ENCODE results near the gene LSS.
"Not testable (repeated sequence)": the region's sequence is repeated elsewhere in the genome, so short reads cannot be mapped to it uniquely, and the experiment has no call there.

Gene LSS

DNA sequence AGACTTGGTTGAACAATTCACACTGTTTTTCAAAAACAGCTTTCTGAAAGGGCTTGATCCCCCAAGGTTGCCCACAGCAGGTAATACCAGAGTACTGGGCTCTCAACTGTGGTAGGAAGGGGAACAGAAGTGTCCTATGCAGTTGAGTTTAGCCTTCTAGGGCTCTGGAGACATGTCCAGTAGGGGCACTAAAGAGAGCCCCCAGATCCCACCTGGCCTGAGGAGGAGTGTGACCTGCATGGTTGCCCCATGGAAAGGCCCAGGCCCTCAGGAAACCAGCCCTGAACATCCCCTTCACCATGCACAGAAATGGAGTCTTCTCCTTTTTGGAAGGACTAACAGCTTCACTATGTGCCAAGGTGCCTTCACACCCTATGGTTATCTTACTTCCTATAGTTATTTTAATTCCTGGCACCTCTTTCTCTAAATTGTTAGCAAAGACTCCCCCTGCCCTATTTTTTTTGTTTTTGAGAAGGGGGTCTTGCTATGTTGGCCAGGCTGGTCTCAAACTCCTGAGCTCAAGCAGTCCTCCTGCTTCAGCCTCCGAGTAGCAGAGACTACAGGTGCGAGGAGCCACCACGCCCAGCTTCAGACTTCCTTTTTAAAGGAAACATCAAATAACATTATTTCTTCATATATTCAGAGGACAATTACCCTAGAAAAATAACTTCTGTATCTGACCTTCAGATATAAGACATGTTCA is 16.8 kb upstream of the LSS start:
- DNase-seq: no peak

DNA sequence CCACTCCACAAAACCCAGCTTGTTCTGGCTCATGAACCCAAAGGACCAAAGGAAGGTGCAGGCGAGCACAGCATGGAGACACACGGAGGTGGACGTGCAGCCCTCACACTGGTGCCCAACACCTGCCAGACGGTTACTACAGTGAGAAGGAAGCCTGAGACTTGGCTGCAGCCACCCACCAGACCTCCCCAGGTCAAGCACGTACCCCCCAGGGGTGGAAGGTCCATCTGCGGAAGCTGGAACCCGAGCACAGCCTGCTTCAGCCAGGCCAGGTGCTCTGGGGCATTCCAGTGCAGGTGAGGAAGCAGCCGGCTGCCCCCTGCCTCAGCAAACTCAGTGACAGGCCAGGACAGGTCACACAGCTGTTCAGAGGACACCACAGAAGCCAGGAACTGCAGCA is 16.0 kb upstream of the LSS start:
- no peak for DNase-seq

DNA sequence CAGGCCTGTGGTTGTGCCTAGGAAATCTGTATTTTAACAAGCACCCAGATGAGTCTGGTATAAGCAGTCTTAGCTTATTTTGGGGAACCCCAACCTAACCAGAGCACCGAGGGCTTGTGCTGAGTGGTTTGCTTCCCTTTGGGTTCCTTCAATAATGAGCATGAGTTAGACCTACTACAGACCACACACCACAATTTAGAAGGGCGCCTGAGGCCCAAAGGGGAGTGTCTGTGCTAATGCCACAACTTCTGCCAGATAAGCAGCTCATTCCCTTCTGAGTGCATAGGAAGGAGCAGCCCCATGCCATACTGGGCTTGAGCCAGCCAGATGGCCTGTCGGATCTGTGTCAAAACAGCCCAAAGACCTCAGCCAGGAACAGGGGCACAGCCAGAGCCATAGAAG is 15.4 kb upstream of the LSS start:
- no peak for DNase-seq

DNA sequence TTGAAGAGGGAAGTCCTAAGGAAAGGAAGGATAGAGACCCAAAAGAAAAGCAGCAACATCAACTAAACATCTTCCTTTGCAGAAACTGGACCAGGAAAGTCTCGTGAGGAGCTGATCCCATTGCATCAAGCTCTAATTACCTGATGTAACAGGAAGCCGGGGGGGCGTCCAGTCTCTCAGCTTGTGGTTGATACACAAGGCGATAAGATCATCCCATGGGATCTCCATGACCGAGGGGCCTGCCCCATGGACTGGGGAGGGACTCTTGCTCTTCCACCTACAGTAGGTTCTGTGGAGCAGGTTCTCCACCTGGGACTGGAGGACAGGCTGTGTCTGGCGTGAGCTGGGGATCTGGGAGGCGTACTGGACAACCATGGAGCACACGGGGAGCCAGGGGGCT is 14.8 kb upstream of the LSS start:
- DNase-seq: no peak

DNA sequence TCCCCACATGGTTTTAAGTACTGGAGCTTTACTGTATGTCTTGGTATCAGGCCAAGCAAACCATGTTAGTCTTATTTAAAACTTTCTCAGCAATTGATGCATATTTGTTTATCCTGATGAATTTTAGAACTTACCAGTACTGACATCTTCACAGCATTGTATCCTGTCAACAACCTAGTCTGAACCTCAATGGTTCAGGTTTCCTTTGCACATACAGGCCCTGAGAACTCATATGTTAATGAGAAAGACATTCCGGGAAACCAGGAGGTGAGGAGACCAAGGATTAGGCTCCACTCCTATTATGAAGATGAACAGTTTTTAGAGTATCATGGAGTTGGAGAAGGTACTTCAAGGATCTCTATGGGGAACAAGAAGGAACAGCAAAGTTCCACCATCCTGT is 13.0 kb upstream of the LSS start:
- DNase-seq: not testable (repeated sequence)

DNA sequence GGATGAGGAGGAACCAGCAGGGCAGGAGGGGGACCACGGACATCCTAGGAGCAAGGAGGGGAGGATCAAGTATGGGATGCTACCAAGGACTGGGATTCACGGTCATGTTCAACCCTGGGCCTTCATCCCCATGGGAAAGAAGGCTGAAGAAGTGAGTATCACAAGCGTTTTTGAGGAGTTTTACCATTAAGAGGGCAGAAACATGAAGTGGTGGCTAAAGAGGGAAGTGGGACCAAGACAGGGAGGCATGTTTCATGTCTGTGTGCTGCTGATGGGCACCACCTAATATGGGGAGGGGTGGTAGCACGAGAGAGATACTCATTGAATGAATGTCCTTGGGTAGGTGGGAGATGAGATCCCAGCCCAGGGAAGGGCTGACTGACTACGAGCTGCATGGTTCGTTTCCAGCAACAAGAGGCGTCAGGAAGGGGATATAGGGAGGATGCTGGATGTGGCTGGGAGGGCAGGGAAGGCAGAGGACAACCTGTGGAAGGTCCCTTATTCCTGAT is 11.3 kb upstream of the LSS start:
- DNase-seq: no peak

DNA sequence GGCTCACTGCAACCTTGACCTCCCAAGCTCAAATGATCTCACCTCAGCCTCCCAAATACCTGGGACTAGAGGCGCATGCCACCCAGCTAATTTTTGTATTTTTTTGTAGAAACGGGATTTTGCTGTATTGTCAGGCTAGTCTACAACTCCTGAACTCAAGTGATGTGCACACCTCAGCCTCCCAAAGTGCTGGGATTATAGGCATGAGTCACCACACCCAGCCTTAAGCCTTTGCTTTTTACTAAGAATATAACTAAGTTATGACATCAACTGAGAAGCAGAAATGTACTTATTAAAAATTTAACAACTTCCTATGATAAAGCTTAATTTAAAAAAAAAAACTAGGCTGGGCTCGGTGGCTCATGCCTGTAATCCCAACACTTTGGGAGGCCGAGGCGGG is 8.9 kb upstream of the LSS start:
- DNase-seq: no peak

DNA sequence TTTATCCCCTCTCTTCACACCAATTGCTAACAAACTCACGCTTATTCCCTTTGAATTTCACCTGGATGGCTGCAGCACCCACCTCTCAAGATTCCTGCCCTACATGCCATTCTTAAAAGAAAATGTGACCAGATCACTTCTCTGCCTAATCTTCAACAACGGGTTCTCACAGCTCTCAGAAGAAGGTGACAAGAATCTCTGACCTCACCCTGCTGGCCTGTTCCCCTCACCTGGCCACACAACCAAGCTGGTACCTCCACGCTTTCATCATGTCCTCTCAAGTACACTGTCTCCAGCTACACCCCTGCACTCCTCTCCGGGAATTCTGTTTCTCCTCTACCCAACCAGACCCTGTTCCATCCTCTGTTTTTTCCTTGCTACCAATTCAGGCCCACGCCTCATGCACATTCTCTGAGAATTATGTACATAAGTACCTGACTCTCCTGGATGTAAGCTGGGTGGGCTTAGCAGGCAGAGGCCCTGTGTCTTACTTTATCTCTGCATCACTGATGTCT is 5.9 kb upstream of the LSS start:
- DNase-seq: no peak

DNA sequence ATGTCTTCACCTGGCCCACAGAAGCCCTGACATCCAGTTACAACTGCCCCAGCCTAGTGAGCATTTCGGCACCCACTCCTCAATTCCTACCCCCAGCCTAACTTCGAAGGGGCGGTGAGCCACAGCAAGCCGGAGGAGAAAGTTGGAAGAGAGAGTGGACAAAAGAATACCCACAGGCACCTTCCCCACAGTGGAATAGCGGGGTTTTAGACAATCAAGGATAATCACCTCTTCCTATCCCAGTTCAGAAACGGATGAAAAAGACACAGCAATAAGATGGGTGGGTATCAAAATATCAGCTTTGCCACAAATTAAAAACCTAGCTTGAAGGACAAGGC is 1.3 kb upstream of the LSS start:
- no peak for DNase-seq

DNA sequence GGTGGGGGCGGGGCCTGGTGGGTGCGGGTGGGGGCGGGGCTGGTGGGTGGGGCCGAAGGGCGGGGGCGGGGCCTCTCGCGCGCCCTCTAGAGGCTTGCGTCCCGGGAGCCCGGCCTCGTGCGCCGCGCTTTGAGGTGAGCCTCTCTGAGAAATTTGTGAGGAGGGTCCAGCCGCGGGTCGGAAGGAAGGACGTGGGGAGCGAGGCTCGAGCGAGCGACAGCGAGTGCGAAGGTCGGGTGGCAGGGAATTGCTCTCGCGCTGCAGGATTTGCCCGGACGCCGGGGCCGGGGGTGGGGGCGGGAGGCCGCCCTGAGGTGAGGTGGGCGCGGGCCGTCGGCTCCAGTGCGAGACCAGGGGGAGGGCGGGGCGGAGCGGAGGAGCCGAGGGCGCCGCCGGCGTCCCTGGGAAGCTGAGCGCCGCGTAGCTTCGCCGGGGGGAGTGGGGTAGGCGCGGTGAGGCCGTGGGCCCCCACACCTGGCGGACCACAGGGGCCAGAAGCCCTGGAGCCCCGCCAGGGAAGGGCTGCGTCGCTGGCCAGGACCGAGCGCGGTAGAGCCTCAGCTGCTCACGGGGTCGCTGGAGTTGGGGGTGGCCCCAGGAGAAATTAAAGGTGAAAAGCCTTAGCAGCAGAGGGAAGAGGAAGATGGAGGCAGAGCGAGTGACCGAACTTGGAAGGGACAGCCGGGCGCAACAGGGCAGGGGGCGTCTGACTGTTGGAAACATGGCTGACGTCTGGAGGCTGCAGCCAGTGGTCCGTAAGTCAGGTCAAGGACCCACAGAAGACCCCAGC is 754 bp upstream of the LSS start:
- no peak for DNase-seq

DNA sequence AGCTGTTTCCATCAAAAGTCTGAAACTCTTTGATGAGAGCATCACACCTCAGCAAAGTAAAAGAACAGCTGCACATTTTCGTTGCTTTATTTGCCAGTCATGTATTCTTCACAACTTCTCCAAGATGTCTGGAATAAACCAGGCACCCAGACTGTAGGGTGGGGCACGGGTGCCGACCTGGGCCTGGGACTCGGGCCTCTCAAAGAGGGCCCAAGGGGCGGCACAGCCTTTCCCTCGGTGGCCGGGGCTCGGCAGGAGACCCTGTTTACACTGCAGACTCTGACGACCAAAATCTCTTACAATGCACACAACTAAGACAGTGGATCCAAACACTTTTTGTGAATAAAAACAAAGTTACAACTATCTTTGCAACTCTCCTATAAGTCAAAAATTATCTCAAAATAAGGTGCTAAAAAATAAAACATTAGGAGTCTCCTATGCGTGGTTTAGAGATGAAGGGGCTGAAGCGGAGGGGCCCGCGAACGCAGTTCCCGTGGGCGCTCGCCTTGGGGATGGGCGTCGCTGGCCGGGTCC is 696 bp downstream of the LSS start:
- no peak for DNase-seq

DNA sequence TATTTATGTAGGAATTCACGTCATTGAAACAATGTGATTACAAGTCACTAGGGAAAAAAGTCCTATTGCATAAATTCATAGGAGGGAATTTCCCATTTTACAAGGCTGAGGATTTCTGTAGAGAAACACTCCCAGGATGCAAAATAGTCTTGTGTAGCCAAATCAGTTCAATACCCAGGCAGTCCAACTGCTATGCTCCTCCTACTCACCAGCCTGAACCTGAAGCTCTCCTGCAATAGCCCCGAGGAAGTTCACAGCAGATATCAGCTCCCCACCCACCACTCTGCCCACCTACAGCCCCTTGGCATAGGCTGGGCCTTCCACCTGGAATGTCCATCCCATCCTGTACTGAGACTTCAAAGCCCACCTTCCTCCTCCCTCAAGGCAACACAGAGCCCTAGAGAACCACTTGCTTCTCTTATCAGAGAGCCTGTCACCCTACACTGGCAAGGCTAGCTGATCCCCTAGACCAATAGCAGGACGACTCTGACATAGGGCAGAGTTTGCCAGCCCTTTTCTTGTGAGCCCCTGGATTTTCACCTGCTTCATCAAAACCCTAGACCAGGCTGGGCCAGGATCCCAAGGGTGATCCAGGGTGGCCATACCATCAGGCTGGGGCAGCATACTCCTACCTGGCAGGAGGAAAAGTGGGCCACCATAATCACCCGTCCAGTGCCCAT is 1.5 kb downstream of the LSS start:
- no peak for DNase-seq

DNA sequence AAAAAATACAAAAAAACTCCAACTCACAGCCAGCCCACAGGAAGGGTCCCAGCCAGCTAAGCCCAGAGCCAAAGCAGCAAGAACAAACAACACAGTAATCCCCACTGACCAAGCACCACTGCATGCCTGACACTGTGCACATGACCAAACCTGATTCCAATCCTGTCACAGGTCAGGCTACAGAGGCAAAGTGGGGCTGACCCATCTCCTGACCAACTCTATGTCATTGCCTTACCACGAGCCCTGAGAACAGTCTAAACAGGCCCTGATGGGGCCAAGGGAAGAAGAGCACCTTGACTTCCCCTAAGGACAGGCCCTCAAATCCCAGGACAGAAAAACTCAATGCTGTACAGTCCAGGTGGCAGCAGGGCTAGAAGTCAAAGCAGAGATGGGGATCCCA is 2.4 kb downstream of the LSS start:
- DNase-seq: no peak

DNA sequence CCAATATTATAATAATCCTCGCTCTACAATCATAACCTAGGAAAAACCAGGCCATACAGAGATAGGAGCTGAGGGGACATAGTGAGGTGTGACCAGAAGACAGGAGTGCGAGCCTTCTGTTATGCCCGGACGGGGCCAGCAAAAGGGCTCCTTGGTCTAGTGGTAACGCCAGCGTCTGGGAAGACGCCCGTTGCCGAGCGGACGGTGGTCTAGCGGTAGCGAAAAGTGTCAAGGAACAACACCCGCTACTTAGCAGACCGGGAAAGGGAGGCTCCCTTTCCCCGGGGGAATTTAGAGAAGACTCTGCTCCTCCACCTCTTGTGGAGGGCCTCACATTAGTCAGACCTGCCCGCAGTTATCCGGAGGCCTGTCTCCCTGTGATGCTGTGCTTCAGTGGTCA is 4.9 kb downstream of the LSS start:
- not testable (repeated sequence) for DNase-seq

DNA sequence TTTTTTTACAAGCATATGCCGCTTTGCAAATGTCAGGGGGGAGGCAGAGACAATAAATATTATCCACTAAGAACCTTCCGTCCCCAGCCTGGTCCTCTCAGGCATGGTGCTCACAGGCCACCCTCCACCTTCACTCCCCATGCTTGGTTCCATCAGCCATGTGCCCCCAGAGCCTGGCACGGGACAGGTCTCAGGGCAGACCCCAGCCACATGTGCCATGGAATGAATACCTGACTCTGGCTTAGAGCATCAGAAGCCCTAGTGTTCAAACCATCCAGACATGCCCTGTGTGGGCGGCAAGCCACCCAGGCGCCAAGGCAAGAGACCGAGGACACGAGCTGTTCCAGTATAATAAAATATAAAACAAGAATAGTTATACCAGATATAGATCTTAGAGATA is 5.4 kb downstream of the LSS start:
- DNase-seq: no peak

DNA sequence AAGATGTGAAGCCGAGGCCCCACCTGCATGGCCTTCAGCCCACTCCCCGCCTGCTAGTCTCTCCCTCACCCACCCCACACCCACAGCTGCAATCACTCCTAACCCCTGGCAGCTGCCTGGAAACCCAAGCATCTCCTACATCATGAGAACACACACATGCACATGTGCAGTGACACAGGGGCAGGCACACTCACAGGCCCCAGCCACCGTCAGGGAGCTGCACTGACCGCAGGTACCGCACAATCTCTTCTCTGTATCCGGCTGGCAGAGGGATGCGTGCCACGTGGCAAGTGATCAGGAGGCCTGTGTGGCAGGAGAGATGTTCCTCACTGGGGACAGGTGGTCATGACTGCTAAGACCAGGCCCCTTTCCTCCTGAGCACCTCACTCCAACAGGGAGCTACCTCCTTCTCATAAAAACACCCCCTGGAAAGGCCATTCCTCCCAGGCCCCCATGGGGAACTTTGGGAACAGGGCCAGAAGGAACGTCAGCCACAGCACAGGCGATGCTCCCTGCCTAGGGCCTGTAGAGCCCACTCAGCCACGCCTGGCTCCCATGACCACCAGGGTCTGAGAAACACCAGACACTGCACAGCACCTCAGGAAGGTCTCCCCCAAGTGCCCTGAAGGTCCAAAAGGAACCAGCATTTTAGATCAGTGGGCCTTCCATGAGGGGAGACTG is 6.0 kb downstream of the LSS start:
- no peak for DNase-seq

DNA sequence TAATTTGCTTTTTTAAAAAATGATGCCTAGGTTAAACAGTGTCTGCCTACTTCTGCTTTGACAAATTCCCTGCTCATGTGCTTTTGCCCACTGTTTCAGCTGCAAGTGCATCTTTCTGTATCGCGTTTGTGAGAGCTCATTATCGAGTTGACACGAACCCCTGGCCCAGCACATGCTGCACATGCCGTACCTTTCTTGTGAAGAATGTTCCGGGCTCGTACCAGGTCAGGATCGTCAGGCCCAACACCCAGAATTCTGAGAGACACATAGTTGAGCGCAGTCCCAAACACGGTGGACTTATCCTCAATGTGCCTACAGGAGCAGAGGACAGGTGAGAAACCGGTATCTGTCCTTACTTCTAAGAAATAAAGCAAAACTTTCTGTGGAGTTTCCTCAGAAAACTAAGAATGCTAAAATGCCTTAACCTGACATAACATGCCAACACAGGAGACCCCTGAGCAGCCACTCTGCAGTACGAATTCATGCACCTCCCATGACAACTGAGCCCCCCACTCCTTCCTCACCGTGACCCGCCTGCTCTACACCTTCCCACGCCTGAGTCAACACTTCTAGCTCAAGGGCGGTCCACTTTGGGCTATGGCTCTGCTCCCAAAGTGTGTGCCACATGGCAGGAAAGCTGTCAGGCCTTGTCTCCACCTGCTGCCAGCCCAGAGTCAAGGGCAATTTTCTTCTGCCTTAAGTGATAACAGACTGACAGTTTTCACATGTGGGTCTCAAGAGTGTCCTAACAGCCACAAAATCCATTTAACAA is 6.7 kb downstream of the LSS start:
- no peak for DNase-seq

DNA sequence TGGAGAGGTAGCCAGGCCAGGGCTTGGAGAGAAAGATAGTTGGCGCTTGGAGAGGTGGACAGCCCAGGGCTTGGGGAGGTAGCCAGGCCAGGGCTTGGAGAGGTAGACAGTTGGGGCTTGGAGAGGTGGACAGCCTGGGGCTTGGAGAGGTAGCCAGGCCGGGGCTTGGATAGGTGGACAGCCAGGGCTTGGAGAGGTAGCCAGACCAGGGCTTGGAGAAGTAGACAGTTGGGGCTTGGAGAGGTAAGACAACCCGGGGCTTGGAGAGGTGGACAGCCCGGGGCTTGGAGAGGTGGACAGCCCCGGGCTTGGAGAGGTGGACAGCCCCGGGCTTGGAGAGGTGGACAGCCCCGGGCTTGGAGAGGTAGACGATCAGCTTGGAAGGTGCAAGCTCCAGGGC is 7.7 kb downstream of the LSS start:
- DNase-seq: no peak

DNA sequence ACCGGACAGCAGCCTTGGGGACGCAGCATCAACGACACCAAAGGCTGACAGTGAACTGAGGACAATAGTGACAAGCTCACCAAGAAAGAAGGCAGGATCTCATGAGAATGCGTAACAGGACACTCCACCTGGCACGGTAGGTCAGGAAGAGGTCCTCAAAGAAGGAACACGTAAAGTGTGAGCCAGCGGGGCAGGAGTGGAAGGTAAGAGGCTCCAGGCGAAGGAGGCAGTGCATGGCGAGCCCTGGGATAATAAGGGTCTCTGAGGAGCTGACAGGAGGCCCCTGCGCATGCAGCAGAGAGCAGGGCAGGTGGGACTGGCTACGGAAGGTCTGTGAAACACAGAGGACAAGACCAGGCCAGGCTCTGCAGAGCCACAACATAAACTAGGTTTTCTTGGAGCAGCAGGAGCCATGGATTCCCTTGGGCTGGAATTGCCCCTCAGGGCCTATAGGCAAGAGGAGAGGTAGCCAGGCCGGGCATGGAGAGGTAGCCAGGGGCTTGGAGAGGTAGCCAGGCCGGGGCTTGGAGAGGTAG is 8.2 kb downstream of the LSS start:
- no peak for DNase-seq

DNA sequence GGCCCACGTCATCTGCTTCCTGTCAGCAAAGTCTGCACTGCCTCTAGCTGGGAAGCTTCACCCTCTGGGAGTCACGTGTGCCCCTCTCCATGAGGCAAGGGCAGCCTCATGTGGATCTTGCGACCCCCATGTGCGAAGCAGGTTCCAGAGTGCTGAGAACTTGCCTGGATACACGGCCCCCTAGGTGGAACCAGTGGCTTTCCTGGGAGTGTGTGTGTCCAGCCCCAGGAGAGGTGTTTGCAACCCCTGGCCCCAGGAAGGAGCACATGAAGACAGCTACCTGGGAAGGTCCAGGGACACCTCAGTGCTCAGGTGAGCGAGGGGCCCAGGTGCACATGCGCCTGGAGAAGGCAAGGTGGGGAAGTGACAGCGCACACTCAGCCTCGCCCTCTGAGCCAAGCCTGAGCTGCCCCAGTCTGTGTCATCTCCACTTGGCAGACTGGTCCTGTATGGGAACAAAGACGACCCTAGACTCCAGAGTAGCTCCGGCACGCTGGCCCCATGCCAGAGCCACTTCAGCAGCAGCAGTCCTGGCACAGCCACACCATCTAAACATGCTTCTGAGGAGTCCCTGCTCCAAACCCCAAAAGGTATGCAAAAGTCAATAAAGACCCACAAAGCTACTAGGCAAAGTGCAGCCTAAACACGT is 8.9 kb downstream of the LSS start:
- DNase-seq: no peak

DNA sequence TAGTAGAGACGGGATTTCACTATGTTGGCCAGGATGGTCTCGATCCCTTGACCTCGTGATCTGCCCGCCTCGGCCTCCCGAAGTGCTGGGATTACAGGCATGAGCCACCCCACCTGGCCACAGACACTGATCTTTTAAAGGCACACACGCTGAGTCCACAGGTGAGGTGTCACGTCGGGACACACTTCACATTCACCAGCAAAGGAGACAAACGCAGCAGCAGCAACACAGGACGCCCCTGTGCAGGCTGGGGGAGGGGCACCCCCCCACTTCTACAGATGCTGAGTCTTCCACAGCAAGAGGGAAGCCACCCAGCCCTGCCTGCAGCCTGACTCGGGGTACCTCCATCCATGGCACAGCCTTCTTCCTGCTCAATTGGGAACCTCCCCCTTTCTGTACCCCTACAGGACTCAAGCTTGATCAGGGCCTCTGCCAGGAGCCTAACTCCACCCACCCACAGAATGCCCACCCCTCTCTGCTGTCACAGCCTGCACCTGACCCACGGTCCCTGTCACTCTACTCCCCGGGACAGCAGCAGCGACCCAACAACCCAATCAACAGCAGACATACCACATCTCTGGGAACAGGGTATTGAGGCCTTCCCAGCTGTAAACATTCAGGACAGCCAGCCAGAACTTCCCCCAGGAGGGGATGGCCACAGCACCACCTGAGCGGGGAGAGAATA is 9.5 kb downstream of the LSS start:
- DNase-seq: no peak

Data from cerebellar nuclear complex (tissue), 1 donor.